ENCODE data around the gene WDR5B.
"Not testable (repeated sequence)": the region's sequence is repeated elsewhere in the genome, so short reads cannot be mapped to it uniquely, and the experiment has no call there.

GRCh38 chr3:122365582-122366378 lies 50.1 kb downstream of the WDR5B start:
- not testable (repeated sequence) for TF ChIP-seq CTCF (IDR thresholded peaks at IDR 0.05 in 4 of 5, conservative IDR thresholded peaks at IDR 0.05 in 1 of 5); POLR2A (IDR thresholded peaks at IDR 0.05)

Data from gastrocnemius medialis (tissue), 4 donors.